ENCODE measurements around the gene RPS27.
A peak's percentile ranks its signal among the peaks of the same experiment; 100 is the strongest.

Gene RPS27

GRCh38 chr1:153990468-153991150, at the start of gene RPS27:
Gene RPS27, plus strand, starts transcription at chr1:153990762. Its CDS starts 35 bp downstream, at chr1:153990797.
- DNase-seq (ENCODE audit: low read depth), result peak; percentile 89

DNA sequence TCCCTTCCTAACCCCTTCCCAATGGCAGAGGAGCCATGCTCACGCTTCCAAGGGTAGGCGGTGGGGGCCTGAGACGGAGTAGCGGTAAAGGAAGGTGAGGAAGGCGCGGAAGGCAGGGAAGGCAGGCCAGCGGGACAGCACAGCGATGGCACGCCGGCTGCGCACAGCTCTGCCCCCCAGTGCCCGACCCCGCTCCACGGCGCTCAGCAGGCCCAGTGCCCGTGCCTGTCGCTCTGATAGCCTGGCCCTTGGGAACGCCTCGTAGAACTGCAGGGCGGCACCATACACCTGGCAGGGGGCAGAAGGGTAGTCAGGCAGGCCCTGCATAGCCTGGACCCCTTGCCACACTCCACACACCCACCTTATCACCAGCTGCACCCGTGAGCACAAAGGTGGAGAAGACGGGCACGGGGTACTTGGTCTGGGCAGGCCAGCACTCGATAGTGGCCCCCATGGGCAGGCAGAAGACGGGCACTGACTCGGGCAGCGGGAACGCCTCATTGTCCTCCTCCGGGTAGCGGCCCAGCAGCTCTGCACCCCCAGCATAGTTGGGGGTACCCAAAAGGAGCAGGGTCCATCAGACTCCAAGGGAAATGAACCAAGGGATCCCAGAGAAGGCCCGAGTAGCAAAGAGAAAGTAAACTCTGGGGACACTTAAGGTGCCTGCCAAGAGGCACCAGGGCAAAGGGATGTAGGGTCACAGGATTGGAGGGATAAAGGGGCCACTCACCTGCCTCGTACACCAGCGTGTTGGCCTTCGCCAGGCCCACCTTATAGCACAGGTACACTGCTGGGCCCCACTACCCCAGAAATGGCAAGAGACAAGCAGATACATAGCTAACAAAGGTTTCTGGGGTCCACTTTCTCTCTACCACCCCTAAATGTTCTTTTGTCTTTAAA, 48.5 kb upstream of the RPS27 start:
- no peak for DNase-seq (ENCODE audit: low read depth)

- DNase-seq (ENCODE audit: low read depth), result no peak
Observed at GRCh38 chr1:153942766-153943549, 47.6 kb upstream of the RPS27 start.

DNA sequence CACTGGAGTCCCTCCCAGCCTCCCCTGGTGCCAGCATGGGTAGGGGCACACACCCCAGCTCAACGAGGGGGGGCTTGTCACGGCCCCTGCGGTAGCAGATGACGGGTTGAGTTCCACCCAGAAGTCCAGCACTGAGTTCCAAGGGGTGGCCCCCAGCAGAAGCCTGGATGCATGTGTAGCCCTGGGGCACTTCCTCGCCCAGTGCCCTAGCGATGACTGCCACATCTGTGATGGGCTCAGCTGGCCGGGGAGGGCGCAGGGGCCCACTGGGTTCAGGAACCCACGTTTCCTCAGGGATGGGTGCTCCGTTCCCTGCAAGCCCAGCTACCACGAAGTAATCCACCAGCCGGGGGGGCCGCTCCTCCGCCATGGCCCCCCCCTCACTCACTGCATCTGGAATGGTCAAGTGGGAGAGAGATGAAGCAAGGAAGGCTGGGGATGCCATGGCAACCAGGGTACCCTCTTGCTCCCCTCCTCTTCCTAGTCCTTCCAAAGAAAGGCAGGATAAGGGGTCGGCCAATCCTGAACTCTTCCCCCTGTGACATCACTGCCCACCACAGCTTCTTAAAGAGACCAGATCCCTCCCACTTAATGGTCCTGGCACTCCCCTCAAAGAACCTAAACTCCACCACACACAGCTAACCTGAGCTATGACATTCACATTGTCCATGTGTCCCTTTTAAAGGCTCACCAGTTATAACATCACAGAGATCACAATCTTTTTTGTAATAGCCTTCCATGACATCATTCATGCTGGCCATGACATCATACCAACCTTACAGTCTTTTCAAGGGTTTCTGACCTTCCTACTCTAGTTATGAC, 46.3 kb upstream of the RPS27 start:
- DNase-seq (ENCODE audit: low read depth), result no peak

GRCh38 chr1:153944827-153945117, 45.8 kb upstream of the RPS27 start:
- no peak for DNase-seq (ENCODE audit: low read depth)

GRCh38 chr1:153945131-153945794, 45.3 kb upstream of the RPS27 start:
- no peak for DNase-seq (ENCODE audit: low read depth)

- no peak for DNase-seq (ENCODE audit: low read depth)
Observed at GRCh38 chr1:153945795-153946621, 44.6 kb upstream of the RPS27 start.

GRCh38 chr1:153946622-153947241, 43.8 kb upstream of the RPS27 start, which contains the start of gene DENND4B:
Gene DENND4B, minus strand, starts transcription at chr1:153946718. Its CDS starts 2,344 bp downstream, at chr1:153944374.
- no peak for DNase-seq (ENCODE audit: low read depth)

DNA sequence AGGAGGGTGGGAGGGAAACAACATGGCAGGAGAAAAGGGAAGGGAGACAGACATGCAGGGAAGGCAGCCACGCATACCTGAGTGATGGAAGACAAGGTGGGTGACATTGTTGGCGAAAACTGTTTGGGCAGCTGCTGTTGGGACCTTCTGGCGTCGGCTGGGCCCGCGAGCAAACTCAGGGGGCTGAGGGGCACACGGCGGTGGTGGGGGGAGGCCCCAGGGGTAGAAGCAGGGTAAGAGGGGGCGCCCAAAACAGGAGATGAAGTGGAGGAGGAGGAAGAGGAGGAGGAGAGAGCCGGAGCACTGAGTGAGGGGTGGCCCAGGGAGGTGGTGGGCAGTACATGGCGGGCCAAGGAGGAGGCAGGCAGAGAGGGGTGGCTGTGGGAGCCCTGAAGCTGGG, 39.4 kb upstream of the RPS27 start:
- no peak for DNase-seq (ENCODE audit: low read depth)

- DNase-seq (ENCODE audit: low read depth), result no peak
Observed at GRCh38 chr1:153951801-153952200, 38.8 kb upstream of the RPS27 start.

- DNase-seq (ENCODE audit: low read depth), result no peak
Observed at GRCh38 chr1:153953859-153954365, 36.6 kb upstream of the RPS27 start.

GRCh38 chr1:153954826-153955225, 35.7 kb upstream of the RPS27 start:
- DNase-seq (ENCODE audit: low read depth), result no peak

DNA sequence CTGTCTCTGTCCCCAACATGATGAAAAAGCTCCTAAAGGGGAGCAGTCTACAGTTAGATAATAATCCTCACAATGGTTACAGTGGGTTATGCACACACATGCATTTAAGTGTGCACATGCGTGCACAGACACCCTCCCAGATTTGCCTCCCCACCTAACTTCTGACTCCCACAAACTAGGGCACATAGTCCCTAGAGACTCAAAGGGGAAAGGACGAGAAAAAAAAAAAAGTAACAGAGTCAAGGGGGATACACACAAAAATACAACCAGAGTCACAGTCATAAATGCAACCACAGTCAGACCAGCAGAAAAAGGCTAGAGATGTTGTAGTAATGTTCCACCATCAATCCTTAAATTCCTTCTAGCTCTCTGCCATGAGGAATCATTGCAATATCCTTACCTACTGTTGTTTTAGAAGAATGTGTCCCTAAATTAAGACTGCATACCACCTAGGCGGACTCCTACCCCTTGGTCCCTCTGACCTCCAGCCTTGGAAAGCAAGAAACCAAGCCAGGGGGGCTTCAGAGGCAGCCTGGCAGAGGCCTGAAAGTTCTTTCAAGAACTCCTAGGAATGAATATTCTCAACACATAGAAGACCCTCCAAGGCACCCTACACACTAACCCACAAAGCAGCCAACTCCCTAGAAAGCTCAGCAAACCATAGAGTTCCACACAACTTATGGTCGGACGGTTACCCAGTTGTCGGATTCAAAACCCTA, 33.4 kb upstream of the RPS27 start:
- no peak for DNase-seq (ENCODE audit: low read depth)

- no peak for DNase-seq (ENCODE audit: low read depth)
Observed at GRCh38 chr1:153957744-153958110, 32.8 kb upstream of the RPS27 start.

DNA sequence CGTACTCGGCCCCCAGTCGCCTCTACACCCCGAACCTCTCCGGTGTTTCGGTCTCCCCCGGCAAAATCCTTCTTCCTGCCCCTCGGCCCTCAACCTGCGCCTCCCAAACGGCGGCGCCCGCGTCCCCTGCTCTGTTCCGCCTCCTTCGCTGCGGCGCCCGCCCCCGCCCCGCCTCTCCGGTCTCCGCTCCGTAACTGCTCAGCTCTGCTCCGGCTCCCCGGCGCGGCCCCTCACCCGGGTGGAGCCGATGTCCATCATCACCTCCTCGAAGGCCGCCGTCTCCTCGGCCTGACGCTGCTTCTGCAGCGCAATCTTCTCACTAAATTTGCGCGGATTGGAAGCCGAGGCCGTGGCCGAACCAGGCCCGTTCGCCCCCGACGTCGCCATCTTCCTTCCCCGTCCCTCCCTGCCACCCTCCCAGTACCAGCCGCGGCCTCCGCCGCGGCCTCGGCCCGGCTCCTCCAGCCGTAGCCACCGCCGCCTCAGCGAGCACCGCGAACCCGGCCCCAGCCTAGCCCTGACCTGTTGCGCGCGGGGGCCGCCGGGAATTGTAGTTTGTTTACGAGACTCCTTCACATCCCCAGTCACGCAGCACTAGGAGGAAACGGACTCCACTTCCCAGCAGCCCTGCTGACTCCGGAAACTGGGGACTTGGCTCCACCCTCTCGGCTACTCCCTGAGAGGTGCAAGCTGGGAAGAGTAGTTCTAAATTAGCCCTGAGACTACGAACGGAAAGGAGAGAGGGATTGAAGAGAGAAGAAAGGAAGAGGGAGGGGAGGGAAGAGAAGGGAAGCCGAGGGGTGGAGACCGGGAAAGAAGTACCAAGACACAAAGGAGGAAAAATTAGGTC, 32.2 kb upstream of the RPS27 start, which contains the start of gene CRTC2:
CRTC2 (minus strand) TSS at position 502 of the 850 bp plus-strand sequence; CDS start at position 387, 115 bp downstream.
- DNase-seq (ENCODE audit: low read depth), result peak; percentile 85

DNA sequence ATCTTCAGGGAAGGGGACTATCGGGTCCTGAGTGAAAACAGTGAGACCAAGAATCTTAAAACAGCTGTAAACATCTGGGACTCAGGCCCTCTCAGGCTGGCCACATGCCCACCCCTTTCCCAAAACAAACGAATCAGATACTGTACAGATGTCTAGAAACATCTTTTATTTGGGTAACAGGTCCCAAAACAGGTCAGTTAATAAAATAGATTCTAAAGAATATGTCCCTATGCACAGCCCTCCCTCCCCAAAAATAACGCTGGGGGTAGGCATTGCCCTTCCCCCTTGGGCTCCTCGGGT, 31.7 kb upstream of the RPS27 start:
- DNase-seq (ENCODE audit: low read depth), result no peak

DNA sequence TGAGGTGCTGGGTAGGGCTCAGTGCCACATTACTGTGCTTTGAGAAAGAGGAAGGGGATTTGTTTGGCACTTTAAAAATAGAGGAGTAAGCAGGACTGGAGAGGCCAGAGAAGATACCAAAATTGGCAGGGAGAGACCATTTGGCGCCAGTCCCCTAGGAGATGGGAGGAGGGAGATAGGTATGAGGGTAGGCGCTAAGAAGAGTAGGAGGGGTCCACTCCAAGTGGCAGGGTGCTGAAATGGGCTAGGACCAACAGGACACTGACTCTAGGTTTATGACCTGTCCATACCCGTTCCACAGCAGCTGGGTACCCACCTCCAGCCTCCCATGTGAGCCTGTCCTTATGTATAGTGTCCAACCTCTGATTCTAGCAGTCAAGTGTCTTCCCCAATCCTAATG, 31.1 kb upstream of the RPS27 start:
- DNase-seq (ENCODE audit: low read depth), result no peak

DNA sequence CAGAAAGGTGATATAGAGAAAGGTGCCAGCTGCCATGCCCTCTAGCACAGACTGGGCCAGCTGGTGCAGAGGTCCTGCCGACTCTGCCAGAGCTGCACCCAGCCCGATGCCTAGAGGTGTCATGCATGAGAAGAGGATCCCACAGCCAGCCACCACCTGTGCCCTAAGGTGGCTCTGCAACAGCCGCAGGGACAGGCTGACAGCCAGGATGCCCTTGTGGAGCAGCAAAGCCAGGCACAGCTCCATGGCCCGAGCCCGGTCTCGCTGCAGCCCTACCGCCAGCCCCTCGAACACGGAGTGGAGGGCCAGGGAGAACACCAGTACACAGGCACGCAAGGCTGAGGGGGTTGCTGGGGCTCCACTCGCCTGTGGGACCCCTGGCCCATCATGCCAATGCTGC, 30.4 kb upstream of the RPS27 start:
- DNase-seq (ENCODE audit: low read depth), result no peak
